Glomerular visceral epithelial cell (primary cell): ENCODE data around the gene C18orf54.
"Not testable (repeated sequence)": the region's sequence is repeated elsewhere in the genome, so short reads cannot be mapped to it uniquely, and the experiment has no call there.

ENCODE experiments used
- DNase-seq: peaks from one replicate; pipeline ENCODE4 v3.0.0-alpha.2; 2016; ENCODE audit errors: extremely low spot score

The C18orf54 gene

GRCh38 chr18:54386800-54387495 lies 29.2 kb downstream of the C18orf54 start:
- not testable (repeated sequence) for DNase-seq

DNA sequence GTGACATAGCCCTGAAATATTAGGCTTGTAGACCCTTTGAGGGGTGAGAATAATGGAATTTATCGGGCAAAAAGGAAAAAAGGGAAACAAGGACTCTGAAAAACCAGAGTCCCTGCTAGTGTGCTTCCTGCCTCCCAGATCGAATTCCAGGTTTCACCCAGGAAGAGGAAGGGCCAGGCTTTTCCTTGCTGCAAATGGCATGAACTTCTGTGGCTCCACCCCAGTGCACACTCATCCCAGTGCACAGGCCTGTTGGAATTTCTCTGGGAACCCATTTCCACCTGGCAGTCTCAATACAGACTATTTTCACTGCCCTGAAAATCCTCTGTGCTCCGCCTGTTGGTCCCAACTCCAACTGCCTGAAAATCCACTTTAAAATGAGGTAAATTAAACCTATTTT lies 29.9 kb downstream of the C18orf54 start:
- DNase-seq, result peak; percentile 30

DNA sequence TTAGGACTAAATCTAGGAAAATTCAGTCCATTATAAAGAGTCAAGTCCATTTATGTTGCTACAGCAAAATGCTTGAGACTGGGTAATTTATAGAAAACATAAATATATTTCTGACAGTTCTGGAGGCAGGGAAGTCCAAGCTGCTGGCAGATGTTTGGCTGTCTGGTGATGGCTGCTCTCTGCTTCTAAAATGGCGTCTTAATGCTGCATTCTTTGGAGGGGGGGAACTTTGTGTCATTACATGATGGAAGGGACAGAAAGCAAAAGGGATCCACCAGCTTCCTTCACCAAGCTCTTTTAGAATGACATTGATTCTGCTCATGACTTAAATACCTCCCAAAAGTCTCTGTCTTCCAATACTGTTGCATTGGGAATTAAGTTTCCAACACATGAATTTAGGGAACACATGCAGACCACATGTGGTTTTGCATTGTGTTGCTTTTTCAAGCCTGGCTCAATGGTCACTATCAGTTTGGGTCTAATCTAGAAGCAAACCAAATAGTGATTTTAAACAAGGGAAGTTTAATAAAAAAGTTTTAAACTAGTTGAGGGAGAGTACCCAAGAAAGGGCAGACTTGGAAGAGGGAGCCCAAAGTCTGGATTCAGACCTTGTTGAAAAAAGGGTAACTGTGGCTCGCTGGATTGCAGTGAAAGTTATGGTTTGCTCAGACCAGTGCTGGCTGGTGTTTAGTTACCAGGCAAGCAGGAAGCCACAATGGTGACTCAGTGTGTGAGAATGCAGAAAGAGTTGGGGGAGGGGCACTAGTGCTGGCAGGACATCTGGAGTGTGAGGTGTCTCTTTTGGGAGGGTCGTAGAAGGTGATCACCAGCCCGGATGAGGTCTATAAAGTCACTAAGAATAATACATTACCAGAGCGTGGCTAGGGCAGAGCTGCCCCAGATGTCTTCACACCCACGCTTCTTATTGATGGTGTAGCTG lies 30.8 kb downstream of the C18orf54 start:
- peak; percentile 92 for DNase-seq

GRCh38 chr18:54389143-54389505 lies 31.4 kb downstream of the C18orf54 start:
- DNase-seq, result no peak

- no peak for DNase-seq
Measured at GRCh38 chr18:54390838-54391237, 33.1 kb downstream of the C18orf54 start.

GRCh38 chr18:54392543-54393023 lies 34.9 kb downstream of the C18orf54 start:
- DNase-seq, result peak; percentile 74

GRCh38 chr18:54393648-54394294 lies 36.1 kb downstream of the C18orf54 start:
- DNase-seq, result no peak

GRCh38 chr18:54396760-54397159 lies 39.1 kb downstream of the C18orf54 start:
- DNase-seq, result no peak

GRCh38 chr18:54405290-54405689 lies 47.6 kb downstream of the C18orf54 start:
- DNase-seq, result no peak

DNA sequence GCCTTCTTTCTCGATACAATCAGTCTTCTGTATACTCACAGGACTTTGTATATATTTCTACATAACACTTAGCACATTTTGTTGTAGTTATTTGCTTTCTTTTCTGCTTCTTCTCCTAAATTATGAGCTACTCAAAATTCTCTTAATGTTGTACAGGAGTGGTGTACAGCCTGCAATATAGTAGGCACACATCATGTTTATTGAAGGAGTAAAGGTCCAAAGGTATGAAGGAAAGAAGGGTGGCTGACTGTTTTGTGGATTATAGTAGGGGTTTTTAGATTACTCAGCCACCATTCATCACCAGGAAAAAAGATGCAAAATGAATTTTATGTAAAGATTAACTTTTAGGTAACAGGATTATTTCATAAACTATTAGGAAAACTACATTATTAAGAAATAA lies 54.1 kb downstream of the C18orf54 start:
- DNase-seq, result no peak

- no peak for DNase-seq
Measured at GRCh38 chr18:54415086-54415485, 57.4 kb downstream of the C18orf54 start.

GRCh38 chr18:54416436-54416835 lies 58.7 kb downstream of the C18orf54 start:
- peak; percentile 9 for DNase-seq

- DNase-seq, result no peak
Measured at GRCh38 chr18:54423831-54424230, 66.1 kb downstream of the C18orf54 start.

DNA sequence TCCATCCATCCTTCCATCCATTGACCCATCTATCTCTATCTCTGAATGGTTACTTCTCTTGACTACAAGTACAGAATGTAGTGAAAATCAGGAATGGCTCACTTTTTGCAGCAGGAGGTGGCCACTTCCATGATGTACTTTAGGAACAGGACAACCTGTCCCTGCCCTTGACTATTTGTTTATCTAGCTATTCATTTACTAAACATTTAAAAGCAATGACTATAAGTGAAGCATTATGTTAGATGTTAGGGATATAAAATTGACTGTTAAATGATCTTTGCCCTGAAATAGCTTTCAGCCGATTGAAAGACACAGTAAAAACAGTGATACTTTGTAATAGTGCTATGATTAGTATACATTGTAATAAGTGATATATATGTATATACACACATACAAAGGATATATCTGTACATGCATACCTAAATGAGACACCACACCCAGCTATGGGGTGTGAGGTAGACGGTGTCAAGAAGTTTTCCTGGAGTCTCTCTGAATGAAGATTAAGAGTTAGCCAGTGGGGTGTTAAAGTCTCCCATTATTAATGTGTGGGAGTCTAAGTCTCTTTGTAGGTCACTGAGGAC lies 68.5 kb downstream of the C18orf54 start:
- DNase-seq, result no peak
